GM12878 (cell line): Measurements from ENCODE around the gene PTPRN2.

Source experiments
- CBX3 ChIP-seq: fragments of 200-600 bp; sonication (generic); IDR thresholded peaks from 2 replicates; pipeline ENCODE4 v1.6.1; 2016; ENCODE audit warnings: low read depth, borderline replicate concordance
- CTCF ChIP-seq, 3 experiments: IDR thresholded peaks in 2 of 3; conservative IDR thresholded peaks in 1 of 3; 2 replicates each; pipeline ENCODE4 v1.5.1; 2011; ENCODE audit warnings: low read depth in 3 of 3, low read length in 3 of 3, mild to moderate bottlenecking in 3 of 3, control low read depth in 2 of 3, moderate library complexity in 2 of 3, inconsistent platforms in 1 of 3, mixed read lengths in 1 of 3; ENCODE audit not compliant: control insufficient read depth in 2 of 3, insufficient read depth in 1 of 3; ENCODE audit errors: extremely low read depth in 1 of 3
- DPF2 ChIP-seq: fragments of 450-650 bp; IDR thresholded peaks from 2 replicates; pipeline ENCODE4 v1.6.1; 2017; ENCODE audit warnings: mild to moderate bottlenecking
- EP300 ChIP-seq, 2 experiments: fragments of 150-350 bp in 1 of 2; IDR thresholded peaks; 2 replicates each; pipeline ENCODE4 v1.6.1; 2011 to 2012; ENCODE audit warnings: low read depth in 2 of 2, low read length in 2 of 2, borderline replicate concordance in 1 of 2, improper control_type of control experiment in 1 of 2, inconsistent platforms in 1 of 2; ENCODE audit not compliant: control insufficient read depth in 1 of 2
- EZH2 ChIP-seq: IDR thresholded peaks from 2 replicates; pipeline ENCODE4 v1.6.1; 2012; ENCODE audit warnings: low read depth, mild to moderate bottlenecking, control low read depth, inconsistent platforms, low read length, borderline replicate concordance; ENCODE audit not compliant: control insufficient read depth
- KDM1A ChIP-seq: fragments of 200-600 bp; sonication (generic); IDR thresholded peaks from 2 replicates; pipeline ENCODE4 v1.6.1; 2016; ENCODE audit warnings: borderline replicate concordance
- MXI1 ChIP-seq: fragments of 150-350 bp; IDR thresholded peaks from 2 replicates; pipeline ENCODE4 v1.6.1; 2011; ENCODE audit warnings: low read depth, mild to moderate bottlenecking, inconsistent platforms, low read length, improper control_type of control experiment
- NFIC ChIP-seq: IDR thresholded peaks from 2 replicates; pipeline ENCODE4 v1.6.1; 2012; ENCODE audit warnings: low read depth, mild to moderate bottlenecking, inconsistent platforms, low read length, moderate library complexity
- POLR2A ChIP-seq: IDR thresholded peaks from 2 replicates; pipeline ENCODE4 v1.6.1; 2011; ENCODE audit warnings: low read depth, mild to moderate bottlenecking, low read length
- TCF3 ChIP-seq: IDR thresholded peaks from 2 replicates; pipeline ENCODE4 v1.6.1; 2012; ENCODE audit warnings: low read depth, mild to moderate bottlenecking, low read length, borderline replicate concordance; ENCODE audit not compliant: insufficient read depth
- ZNF217 ChIP-seq: fragments of 450-650 bp; IDR thresholded peaks from 2 replicates; pipeline ENCODE4 v1.6.1; 2017; ENCODE audit warnings: antibody characterized with exemption, mild to moderate bottlenecking
- TF ChIP-seq, protein P1 (sequence below): fragments of 450-650 bp; conservative IDR thresholded peaks from 2 replicates; pipeline ENCODE4 v1.6.1; 2017; ENCODE audit warnings: mild to moderate bottlenecking, moderate library complexity

- TF ChIP-seq POLR2A, result no peak
- no peak for TF ChIP-seq CTCF (IDR thresholded peaks at IDR 0.05 in 2 of 3, conservative IDR thresholded peaks at IDR 0.05 in 1 of 3; ENCODE audit: control insufficient read depth in 2 of 3, extremely low read depth in 1 of 3, insufficient read depth in 1 of 3, low read depth in 3 of 3, low read length in 3 of 3)
- no peak for TF ChIP-seq MXI1
- TF ChIP-seq ZNF217, result no peak
- no peak for TF ChIP-seq DPF2
- TF ChIP-seq TCF3, result no peak
- TF ChIP-seq CBX3, result no peak
- no peak for TF ChIP-seq NFIC
- TF ChIP-seq EP300 (IDR thresholded peaks at IDR 0.05; ENCODE audit: borderline replicate concordance in 1 of 2, control insufficient read depth in 1 of 2, low read depth in 2 of 2, low read length in 2 of 2), result no peak
- TF ChIP-seq KDM1A, result no peak
- no peak for TF ChIP-seq EZH2
- TF ChIP-seq, protein P1, sequence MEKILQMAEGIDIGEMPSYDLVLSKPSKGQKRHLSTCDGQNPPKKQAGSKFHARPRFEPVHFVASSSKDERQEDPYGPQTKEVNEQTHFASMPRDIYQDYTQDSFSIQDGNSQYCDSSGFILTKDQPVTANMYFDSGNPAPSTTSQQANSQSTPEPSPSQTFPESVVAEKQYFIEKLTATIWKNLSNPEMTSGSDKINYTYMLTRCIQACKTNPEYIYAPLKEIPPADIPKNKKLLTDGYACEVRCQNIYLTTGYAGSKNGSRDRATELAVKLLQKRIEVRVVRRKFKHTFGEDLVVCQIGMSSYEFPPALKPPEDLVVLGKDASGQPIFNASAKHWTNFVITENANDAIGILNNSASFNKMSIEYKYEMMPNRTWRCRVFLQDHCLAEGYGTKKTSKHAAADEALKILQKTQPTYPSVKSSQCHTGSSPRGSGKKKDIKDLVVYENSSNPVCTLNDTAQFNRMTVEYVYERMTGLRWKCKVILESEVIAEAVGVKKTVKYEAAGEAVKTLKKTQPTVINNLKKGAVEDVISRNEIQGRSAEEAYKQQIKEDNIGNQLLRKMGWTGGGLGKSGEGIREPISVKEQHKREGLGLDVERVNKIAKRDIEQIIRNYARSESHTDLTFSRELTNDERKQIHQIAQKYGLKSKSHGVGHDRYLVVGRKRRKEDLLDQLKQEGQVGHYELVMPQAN, result no peak
Observed at GRCh38 chr7:157561816-157562410, 1025.7 kb downstream of the PTPRN2 start.
